K562 (cell line): Measurements from ENCODE around the gene HAS3. TPM values are rescaled to one million over a fixed set of nuclear protein-coding genes. Genes with fewer than 3 reads are reported as not detected.

ENCODE experiments used
- ATAC-seq: fragments of 200-7000 bp; cut with Tn5 transposase; 3 replicates; pipeline ENCODE4 v1.9.1; 2020; ENCODE audit warnings: moderate library complexity
- BruUV-seq: library from RNA; stranded (reverse); fragments of 400-500 nt; replicated peaks from 2 replicates; lab custom pipeline; 2021; lab: Mats Ljungman, UMichigan
- CTCF ChIA-PET: fragments of 300-600 bp; formaldehyde crosslinking; extraction: SDS; loops from one replicate; lab custom pipeline; 2021; ENCODE audit warnings: low intra/inter-chr PET ratio; lab: Yijun Ruan, JAX
- POLR2A ChIA-PET: fragments of 300-600, 350-650 bp; sonication (Branson Sonifier 250); formaldehyde crosslinking; extraction: SDS; loops from one replicate; lab custom pipeline; 2021; ENCODE audit warnings: antibody characterized with exemption, inconsistent platforms; lab: Yijun Ruan, JAX
- DNase-seq, 4 experiments: peaks; one replicate each; pipeline versions ENCODE4 v3.0.0 to v3.0.0-alpha.2; 2011 to 2018; ENCODE audit warnings: low spot score in 3 of 4, mixed read lengths in 3 of 4; ENCODE audit errors: extremely low read depth in 1 of 4
- FAIRE-seq: peaks from 2 replicates; lab custom pipeline; 2011; peaks lifted over from hg19 to GRCh38; lab: Jason Lieb, UNC
- H2AFZ ChIP-seq: 2 replicates; pipeline ENCODE4 v1.6.0; 2011; ENCODE audit warnings: low read depth, low read length, control low read depth, inconsistent platforms
- H3K27ac ChIP-seq: fragments of 200-600 bp; 3 replicates; pipeline ENCODE4 v1.8.0; 2011; ENCODE audit warnings: low read depth, mild to moderate bottlenecking, control low read depth, inconsistent platforms, low read length, moderate library complexity, mixed read lengths; ENCODE audit errors: extremely low read depth
- H3K27me3 ChIP-seq, 2 experiments: fragments of 300-600 bp in 1 of 2; 2 replicates in 1 of 2; 3 replicates in 1 of 2; pipeline versions ENCODE4 v1.6.0 to v1.8.0; 2011; ENCODE audit warnings: inconsistent platforms in 2 of 2, low read length in 2 of 2, mild to moderate bottlenecking in 1 of 2, mixed read lengths in 1 of 2, moderate library complexity in 1 of 2; ENCODE audit not compliant: control insufficient read depth in 2 of 2, insufficient read depth in 2 of 2
- H3K36me3 ChIP-seq: fragments of 300-600 bp; 3 replicates; pipeline ENCODE4 v1.8.0; 2011; ENCODE audit warnings: mild to moderate bottlenecking, low read length, inconsistent platforms; ENCODE audit not compliant: control insufficient read depth, insufficient read depth
- H3K4me1 ChIP-seq, 2 experiments: fragments of 200-600 bp in 1 of 2; replicated peaks in 1 of 2; 2 replicates in 1 of 2; 3 replicates in 1 of 2; pipeline versions ENCODE4 v1.5.1 to v1.8.0; 2011; ENCODE audit warnings: inconsistent platforms in 2 of 2, low read length in 2 of 2, mild to moderate bottlenecking in 1 of 2, mixed read lengths in 1 of 2, moderate library complexity in 1 of 2; ENCODE audit not compliant: control insufficient read depth in 2 of 2, insufficient read depth in 2 of 2
- H3K4me2 ChIP-seq: 2 replicates; pipeline ENCODE4 v1.6.1; 2011; ENCODE audit warnings: low read length, control low read depth, inconsistent platforms, mixed read lengths; ENCODE audit not compliant: insufficient read depth
- H3K4me3 ChIP-seq: fragments of 200-600 bp; sonication (generic), shearing (Covaris generic); 2 replicates; pipeline ENCODE4 v1.5.1; 2016; ENCODE audit warnings: control low read depth, inconsistent platforms
- H3K79me2 ChIP-seq: fragments of 200-600 bp; 3 replicates; pipeline ENCODE4 v1.8.0; 2011; ENCODE audit warnings: low read length, inconsistent platforms; ENCODE audit not compliant: control insufficient read depth, insufficient read depth
- H3K9ac ChIP-seq, 2 experiments: 2 replicates each; pipeline versions ENCODE4 v1.6.0 to v1.6.1; 2011; ENCODE audit warnings: low read depth in 2 of 2, low read length in 2 of 2, control low read depth in 1 of 2, inconsistent platforms in 1 of 2, mild to moderate bottlenecking in 1 of 2, mixed read lengths in 1 of 2; ENCODE audit not compliant: insufficient read depth in 1 of 2
- H3K9me1 ChIP-seq: one replicate; pipeline ENCODE4 v1.6.0; 2011; ENCODE audit warnings: inconsistent platforms, mild to moderate bottlenecking, low read length, moderate library complexity; ENCODE audit not compliant: control insufficient read depth, insufficient read depth
- H3K9me3 ChIP-seq: replicated peaks from 2 replicates; pipeline ENCODE4 v1.5.1; 2011; ENCODE audit warnings: low read depth, low read length, inconsistent platforms; ENCODE audit not compliant: control insufficient read depth, insufficient read depth
- H4K20me1 ChIP-seq: replicated peaks from 2 replicates; pipeline ENCODE4 v1.6.1; 2011; ENCODE audit warnings: low read length, inconsistent platforms, mixed read lengths; ENCODE audit not compliant: control insufficient read depth, insufficient read depth
- ERF ChIP-seq: fragments of 450-650 bp; formaldehyde crosslinking; IDR thresholded peaks from 2 replicates; pipeline ENCODE4 v1.4.0; 2020; ENCODE audit warnings: mild to moderate bottlenecking, mixed read lengths
- MTA2 ChIP-seq: fragments of 450-650 bp; IDR thresholded peaks from 2 replicates; pipeline ENCODE4 v1.6.1; 2016; ENCODE audit warnings: low read depth
- SOX6 ChIP-seq: fragments of 450-650 bp; IDR thresholded peaks from 2 replicates; pipeline ENCODE4 v1.6.1; 2014; ENCODE audit warnings: mild to moderate bottlenecking
- YY1 ChIP-seq, 3 experiments: IDR thresholded peaks; 2 replicates each; pipeline ENCODE4 v1.6.1; 2011; ENCODE audit warnings: low read length in 2 of 3, mild to moderate bottlenecking in 2 of 3, moderate library complexity in 2 of 3, borderline replicate concordance in 1 of 3, control low read depth in 1 of 3, low read depth in 1 of 3; ENCODE audit not compliant: insufficient read depth in 3 of 3, insufficient replicate concordance in 2 of 3, control insufficient read depth in 1 of 3, insufficient read length in 1 of 3; ENCODE audit errors: extremely low read depth in 1 of 3
- WGBS: fragments of 100-300 bp; shearing (Covaris generic); methylation state at CpG from one replicate; pipeline ENCODE4 v1.1.6; 2016; ENCODE audit warnings: low coverage, mixed read lengths; ENCODE audit not compliant: insufficient coverage; ENCODE audit errors: missing lambda C conversion rate; 5-methylcytosine and 5-hydroxymethylcytosine counted together
- in situ Hi-C: fragments of 300-500 bp; cut with MboI; formaldehyde crosslinking; loops from 4 replicates; pipeline ENCODE4 v1.15.0; 2018; ENCODE audit warnings: inconsistent platforms, mixed read lengths
- intact Hi-C: fragments of 100-400 bp; cut with micrococcal nuclease; formaldehyde crosslinking; loops from 2 replicates; pipeline ENCODE4 v1.14.2; 2022
- polyA plus RNA-seq, 8 experiments: library from polyadenylated mRNA; depleted of rRNA in 4 of 8; stranded (reverse) in 5 of 8; unstranded in 3 of 8; fragments of >200 nt; fragmentation: Nextera tagmentation in 2 of 8; fragmentation: Illumina TruSeq in 1 of 8; extraction: Ambion mirVana in 2 of 8; extraction: Trizol in 1 of 8; gene quantifications; 2 replicates each; pipeline versions ENCODE4 v1.2.1 to v1.2.3, GENCODE V29; 2011 to 2014; ENCODE audit warnings: inconsistent platforms in 1 of 8, missing spikeins in 1 of 8
- total RNA-seq, 7 experiments: library from RNA; depleted of rRNA in 6 of 7; stranded (reverse); fragments of >200 nt in 6 of 7; fragmentation: Illumina TruSeq in 2 of 7; extraction: Trizol in 2 of 7; gene quantifications; 2 replicates each; pipeline versions ENCODE4 v1.2.1 to v1.2.3, GENCODE V29; 2011 to 2021; ENCODE audit warnings: low replicate concordance in 1 of 7
- TF ChIP-seq, protein P1 (sequence below): IDR thresholded peaks from 2 replicates; pipeline ENCODE4 v1.6.1; 2011; ENCODE audit warnings: borderline replicate concordance, low read depth, mild to moderate bottlenecking, moderate library complexity, low read length; ENCODE audit not compliant: insufficient read depth, poor library complexity, severe bottlenecking
- TF ChIP-seq, protein P2 (sequence below), 3 experiments: IDR thresholded peaks in 2 of 3; conservative IDR thresholded peaks in 1 of 3; 2 replicates each; pipeline ENCODE4 v1.5.1; 2011 to 2012; ENCODE audit warnings: low read length in 3 of 3, mild to moderate bottlenecking in 3 of 3, control low read depth in 2 of 3, improper control_type of control experiment in 1 of 3, inconsistent platforms in 1 of 3, low read depth in 1 of 3, mixed read lengths in 1 of 3, moderate library complexity in 1 of 3; ENCODE audit not compliant: insufficient read depth in 2 of 3
- TF ChIP-seq, protein P3 (sequence below), 2 experiments: fragments of 200-800 bp in 1 of 2; sonication (Bioruptor generic) in 1 of 2; sonication (generic) in 1 of 2; formaldehyde crosslinking in 1 of 2; IDR thresholded peaks in 1 of 2; conservative IDR thresholded peaks in 1 of 2; 2 replicates each; pipeline versions ENCODE4 v1.5.0 to v1.6.1; 2016 to 2020; ENCODE audit warnings: missing compliant biosample characterization in 1 of 2, missing genetic modification characterization in 1 of 2, missing genetic modification reagents in 1 of 2

The HAS3 gene
- total and polyA plus RNA-seq, 9 of the 15 experiments (the other 6 are each of a cell fraction or from before 2014, with no cell fraction given): 0.04 to 0.33 (median 0.13) TPM; not detected in 1

DNA sequence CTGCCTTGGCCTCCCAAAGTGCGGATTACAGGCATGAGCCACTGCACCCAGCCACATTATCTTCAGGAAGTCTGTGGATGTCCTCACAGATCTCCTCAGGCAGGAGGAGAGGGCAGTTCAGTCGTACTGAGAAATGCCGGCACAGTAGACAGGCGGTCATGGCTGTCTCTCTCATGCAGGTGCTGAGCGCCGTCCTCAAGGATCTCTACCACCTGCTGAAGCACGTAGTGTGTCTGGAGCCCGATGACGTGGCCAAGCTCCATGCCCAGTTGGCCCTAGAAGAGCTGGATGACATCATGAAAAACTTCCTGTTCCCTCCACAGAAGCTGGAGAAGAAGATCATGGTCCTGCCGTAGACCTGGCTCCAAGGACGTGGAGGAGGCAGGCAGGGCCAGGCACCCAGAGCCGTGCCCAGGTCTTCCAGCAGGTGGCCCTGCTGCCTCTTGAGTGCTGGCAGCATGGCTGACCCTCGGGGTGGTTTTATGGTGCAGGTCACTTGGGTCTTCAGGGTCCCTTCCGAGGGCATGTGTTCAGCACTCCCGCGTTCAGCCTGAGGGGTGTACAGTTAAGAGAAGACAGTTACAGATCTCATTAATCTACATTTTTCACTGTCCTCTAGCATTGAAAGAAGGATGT, 22.0 kb upstream of the HAS3 start:
- DNase-seq (no peak), ATAC-seq (peak; percentile 87), FAIRE-seq (peak; percentile 35)
- TF ChIP-seq SOX6 (no peak), YY1 (IDR thresholded peaks at IDR 0.05; ENCODE audit: borderline replicate concordance in 1 of 3, control insufficient read depth in 1 of 3, extremely low read depth in 1 of 3, insufficient read depth in 3 of 3, insufficient read length in 1 of 3, insufficient replicate concordance in 2 of 3, low read depth in 1 of 3, low read length in 2 of 3) (peak in 1 of 3 experiments; percentile 8), ERF (CRISPR knock-in tag) (no peak), MTA2 (no peak)
- TF ChIP-seq, protein P1, sequence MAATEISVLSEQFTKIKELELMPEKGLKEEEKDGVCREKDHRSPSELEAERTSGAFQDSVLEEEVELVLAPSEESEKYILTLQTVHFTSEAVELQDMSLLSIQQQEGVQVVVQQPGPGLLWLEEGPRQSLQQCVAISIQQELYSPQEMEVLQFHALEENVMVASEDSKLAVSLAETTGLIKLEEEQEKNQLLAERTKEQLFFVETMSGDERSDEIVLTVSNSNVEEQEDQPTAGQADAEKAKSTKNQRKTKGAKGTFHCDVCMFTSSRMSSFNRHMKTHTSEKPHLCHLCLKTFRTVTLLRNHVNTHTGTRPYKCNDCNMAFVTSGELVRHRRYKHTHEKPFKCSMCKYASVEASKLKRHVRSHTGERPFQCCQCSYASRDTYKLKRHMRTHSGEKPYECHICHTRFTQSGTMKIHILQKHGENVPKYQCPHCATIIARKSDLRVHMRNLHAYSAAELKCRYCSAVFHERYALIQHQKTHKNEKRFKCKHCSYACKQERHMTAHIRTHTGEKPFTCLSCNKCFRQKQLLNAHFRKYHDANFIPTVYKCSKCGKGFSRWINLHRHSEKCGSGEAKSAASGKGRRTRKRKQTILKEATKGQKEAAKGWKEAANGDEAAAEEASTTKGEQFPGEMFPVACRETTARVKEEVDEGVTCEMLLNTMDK: peak; percentile 3
- TF ChIP-seq, protein P2, sequence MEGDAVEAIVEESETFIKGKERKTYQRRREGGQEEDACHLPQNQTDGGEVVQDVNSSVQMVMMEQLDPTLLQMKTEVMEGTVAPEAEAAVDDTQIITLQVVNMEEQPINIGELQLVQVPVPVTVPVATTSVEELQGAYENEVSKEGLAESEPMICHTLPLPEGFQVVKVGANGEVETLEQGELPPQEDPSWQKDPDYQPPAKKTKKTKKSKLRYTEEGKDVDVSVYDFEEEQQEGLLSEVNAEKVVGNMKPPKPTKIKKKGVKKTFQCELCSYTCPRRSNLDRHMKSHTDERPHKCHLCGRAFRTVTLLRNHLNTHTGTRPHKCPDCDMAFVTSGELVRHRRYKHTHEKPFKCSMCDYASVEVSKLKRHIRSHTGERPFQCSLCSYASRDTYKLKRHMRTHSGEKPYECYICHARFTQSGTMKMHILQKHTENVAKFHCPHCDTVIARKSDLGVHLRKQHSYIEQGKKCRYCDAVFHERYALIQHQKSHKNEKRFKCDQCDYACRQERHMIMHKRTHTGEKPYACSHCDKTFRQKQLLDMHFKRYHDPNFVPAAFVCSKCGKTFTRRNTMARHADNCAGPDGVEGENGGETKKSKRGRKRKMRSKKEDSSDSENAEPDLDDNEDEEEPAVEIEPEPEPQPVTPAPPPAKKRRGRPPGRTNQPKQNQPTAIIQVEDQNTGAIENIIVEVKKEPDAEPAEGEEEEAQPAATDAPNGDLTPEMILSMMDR (IDR thresholded peaks at IDR 0.05 in 2 of 3, conservative IDR thresholded peaks at IDR 0.05 in 1 of 3; ENCODE audit: insufficient read depth in 2 of 3, low read depth in 1 of 3, low read length in 3 of 3): peak; percentile 32 to 48 (median 40); a peak in 4 of 6 replicates
- TF ChIP-seq, protein P3, sequence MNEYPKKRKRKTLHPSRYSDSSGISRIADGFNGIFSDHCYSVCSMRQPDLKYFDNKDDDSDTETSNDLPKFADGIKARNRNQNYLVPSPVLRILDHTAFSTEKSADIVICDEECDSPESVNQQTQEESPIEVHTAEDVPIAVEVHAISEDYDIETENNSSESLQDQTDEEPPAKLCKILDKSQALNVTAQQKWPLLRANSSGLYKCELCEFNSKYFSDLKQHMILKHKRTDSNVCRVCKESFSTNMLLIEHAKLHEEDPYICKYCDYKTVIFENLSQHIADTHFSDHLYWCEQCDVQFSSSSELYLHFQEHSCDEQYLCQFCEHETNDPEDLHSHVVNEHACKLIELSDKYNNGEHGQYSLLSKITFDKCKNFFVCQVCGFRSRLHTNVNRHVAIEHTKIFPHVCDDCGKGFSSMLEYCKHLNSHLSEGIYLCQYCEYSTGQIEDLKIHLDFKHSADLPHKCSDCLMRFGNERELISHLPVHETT (CRISPR knock-in tag; conservative IDR thresholded peaks at IDR 0.05 in 1 of 2, IDR thresholded peaks at IDR 0.05 in 1 of 2): no peak
- peaks cover 4% of the 10 kb centered on the region for H3K9me1 ChIP-seq
- peaks cover 0 to 4% of the 10 kb centered on the region in 2 experiments; a peak in 1 of 5 replicates for H3K4me1 ChIP-seq
- no peaks in the 10 kb centered on the region for H3K36me3 ChIP-seq
- H3K4me2 ChIP-seq: no peak overlapping the region
- ChIA-PET POLR2A (no interaction called here), CTCF (no interaction called here)
- H3K9ac ChIP-seq: no peak overlapping the region
- H3K27me3 ChIP-seq: no peaks in the 10 kb centered on the region
- H3K9me3 ChIP-seq: no peaks in the 10 kb centered on the region
- H3K79me2 ChIP-seq: no peaks in the 10 kb centered on the region
- H4K20me1 ChIP-seq: no peaks in the 10 kb centered on the region
- H3K27ac ChIP-seq: no peak overlapping the region
- intact Hi-C loops: no loop called here
- no peak overlapping the region for H3K4me3 ChIP-seq
- in situ Hi-C loops: no loop called here
- 78% methylated on average over 16 of the region's 16 CpGs for WGBS
- H2AFZ ChIP-seq: no peak overlapping the region
- BruUV-seq: no TSS peak
